Measurements from ENCODE around the gene FAM161B. TPM values are rescaled to one million over a fixed set of nuclear protein-coding genes. Genes with fewer than 3 reads are reported as not detected.
A peak's percentile ranks its signal among the peaks of the same experiment; 100 is the strongest.

Gene FAM161B
- total and polyA plus RNA-seq, 2 of the 13 experiments (the other 11 are each of a cell fraction or from before 2014, with no cell fraction given), result 1.6 to 2.0 TPM

DNA sequence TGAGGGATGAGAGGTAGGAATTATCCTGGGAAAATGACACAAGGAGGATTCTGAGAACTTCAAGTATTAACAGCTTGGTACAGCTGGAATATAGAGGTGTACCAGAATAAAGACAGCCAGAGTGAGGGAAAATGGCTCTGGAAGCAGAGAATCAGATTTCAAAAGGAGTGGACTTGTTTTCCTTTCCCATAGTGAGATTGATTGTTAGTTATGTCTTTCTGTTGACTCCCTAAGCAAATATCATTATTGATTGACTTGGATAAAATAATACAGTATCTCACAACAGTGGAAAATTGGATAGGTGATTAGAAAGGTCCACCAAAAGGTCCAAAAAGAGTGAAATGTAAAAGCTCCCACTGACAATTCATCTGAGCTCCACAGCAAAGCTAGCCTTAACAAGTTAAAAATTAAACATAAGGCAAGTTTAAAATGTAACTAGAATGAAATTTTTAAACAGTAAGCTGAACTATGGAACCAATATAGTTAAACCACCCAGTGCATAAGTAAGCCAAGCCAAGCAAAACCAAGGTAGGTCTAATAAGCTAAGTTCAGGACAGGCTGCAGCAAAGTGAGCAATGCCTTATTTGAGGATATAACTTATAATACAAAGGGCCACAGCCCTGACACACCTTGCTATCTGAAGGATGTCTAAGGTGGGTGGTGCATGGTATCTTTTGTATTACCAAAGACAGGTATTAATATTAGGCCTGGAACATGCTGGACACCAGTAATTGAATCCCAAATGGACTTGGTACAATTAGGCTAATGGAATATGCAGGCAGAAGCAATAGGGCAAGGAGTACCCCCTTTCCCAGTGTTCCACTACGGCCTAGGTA lies 47.4 kb upstream of the FAM161B start (continued):
- TF ChIP-seq, protein P1, sequence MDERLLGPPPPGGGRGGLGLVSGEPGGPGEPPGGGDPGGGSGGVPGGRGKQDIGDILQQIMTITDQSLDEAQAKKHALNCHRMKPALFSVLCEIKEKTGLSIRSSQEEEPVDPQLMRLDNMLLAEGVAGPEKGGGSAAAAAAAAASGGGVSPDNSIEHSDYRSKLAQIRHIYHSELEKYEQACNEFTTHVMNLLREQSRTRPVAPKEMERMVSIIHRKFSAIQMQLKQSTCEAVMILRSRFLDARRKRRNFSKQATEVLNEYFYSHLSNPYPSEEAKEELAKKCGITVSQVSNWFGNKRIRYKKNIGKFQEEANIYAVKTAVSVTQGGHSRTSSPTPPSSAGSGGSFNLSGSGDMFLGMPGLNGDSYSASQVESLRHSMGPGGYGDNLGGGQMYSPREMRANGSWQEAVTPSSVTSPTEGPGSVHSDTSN (CRISPR knock-in tag; IDR thresholded peaks at IDR 0.05), result no peak
- TF ChIP-seq, protein P2, sequence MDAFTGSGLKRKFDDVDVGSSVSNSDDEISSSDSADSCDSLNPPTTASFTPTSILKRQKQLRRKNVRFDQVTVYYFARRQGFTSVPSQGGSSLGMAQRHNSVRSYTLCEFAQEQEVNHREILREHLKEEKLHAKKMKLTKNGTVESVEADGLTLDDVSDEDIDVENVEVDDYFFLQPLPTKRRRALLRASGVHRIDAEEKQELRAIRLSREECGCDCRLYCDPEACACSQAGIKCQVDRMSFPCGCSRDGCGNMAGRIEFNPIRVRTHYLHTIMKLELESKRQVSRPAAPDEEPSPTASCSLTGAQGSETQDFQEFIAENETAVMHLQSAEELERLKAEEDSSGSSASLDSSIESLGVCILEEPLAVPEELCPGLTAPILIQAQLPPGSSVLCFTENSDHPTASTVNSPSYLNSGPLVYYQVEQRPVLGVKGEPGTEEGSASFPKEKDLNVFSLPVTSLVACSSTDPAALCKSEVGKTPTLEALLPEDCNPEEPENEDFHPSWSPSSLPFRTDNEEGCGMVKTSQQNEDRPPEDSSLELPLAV (CRISPR knock-in tag; conservative IDR thresholded peaks at IDR 0.05; ENCODE audit: low read depth), result no peak
- TF ChIP-seq KDM1A (CRISPR knock-in tag; IDR thresholded peaks at IDR 0.05) (no peak), HOXD1 (CRISPR knock-in tag; IDR thresholded peaks at IDR 0.05) (peak; percentile 11), ZFX (CRISPR knock-in tag; IDR thresholded peaks at IDR 0.05; ENCODE audit: low read depth) (0 out of 2 replicates have a peak, but pooled peaks have one; percentile 39), ZNF891 (CRISPR knock-in tag; IDR thresholded peaks at IDR 0.05) (no peak), POLR2A (IDR thresholded peaks at IDR 0.05; ENCODE audit: insufficient read depth in 1 of 2, low read depth in 2 of 2, low read length in 2 of 2) (peak; percentile 61 to 70)
- TF ChIP-seq, protein P3, sequence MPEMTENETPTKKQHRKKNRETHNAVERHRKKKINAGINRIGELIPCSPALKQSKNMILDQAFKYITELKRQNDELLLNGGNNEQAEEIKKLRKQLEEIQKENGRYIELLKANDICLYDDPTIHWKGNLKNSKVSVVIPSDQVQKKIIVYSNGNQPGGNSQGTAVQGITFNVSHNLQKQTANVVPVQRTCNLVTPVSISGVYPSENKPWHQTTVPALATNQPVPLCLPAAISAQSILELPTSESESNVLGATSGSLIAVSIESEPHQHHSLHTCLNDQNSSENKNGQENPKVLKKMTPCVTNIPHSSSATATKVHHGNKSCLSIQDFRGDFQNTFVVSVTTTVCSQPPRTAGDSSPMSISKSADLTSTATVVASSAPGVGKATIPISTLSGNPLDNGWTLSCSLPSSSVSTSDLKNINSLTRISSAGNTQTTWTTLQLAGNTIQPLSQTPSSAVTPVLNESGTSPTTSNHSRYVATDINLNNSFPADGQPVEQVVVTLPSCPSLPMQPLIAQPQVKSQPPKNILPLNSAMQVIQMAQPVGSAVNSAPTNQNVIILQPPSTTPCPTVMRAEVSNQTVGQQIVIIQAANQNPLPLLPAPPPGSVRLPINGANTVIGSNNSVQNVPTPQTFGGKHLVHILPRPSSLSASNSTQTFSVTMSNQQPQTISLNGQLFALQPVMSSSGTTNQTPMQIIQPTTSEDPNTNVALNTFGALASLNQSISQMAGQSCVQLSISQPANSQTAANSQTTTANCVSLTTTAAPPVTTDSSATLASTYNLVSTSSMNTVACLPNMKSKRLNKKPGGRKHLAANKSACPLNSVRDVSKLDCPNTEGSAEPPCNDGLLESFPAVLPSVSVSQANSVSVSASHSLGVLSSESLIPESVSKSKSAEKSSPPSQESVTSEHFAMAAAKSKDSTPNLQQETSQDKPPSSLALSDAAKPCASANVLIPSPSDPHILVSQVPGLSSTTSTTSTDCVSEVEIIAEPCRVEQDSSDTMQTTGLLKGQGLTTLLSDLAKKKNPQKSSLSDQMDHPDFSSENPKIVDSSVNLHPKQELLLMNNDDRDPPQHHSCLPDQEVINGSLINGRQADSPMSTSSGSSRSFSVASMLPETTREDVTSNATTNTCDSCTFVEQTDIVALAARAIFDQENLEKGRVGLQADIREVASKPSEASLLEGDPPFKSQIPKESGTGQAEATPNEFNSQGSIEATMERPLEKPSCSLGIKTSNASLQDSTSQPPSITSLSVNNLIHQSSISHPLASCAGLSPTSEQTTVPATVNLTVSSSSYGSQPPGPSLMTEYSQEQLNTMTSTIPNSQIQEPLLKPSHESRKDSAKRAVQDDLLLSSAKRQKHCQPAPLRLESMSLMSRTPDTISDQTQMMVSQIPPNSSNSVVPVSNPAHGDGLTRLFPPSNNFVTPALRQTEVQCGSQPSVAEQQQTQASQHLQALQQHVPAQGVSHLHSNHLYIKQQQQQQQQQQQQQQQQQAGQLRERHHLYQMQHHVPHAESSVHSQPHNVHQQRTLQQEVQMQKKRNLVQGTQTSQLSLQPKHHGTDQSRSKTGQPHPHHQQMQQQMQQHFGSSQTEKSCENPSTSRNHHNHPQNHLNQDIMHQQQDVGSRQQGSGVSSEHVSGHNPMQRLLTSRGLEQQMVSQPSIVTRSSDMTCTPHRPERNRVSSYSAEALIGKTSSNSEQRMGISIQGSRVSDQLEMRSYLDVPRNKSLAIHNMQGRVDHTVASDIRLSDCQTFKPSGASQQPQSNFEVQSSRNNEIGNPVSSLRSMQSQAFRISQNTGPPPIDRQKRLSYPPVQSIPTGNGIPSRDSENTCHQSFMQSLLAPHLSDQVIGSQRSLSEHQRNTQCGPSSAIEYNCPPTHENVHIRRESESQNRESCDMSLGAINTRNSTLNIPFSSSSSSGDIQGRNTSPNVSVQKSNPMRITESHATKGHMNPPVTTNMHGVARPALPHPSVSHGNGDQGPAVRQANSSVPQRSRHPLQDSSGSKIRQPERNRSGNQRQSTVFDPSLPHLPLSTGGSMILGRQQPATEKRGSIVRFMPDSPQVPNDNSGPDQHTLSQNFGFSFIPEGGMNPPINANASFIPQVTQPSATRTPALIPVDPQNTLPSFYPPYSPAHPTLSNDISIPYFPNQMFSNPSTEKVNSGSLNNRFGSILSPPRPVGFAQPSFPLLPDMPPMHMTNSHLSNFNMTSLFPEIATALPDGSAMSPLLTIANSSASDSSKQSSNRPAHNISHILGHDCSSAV (CRISPR knock-in tag; IDR thresholded peaks at IDR 0.05; ENCODE audit: borderline replicate concordance), result no peak
- TF ChIP-seq, protein P4, sequence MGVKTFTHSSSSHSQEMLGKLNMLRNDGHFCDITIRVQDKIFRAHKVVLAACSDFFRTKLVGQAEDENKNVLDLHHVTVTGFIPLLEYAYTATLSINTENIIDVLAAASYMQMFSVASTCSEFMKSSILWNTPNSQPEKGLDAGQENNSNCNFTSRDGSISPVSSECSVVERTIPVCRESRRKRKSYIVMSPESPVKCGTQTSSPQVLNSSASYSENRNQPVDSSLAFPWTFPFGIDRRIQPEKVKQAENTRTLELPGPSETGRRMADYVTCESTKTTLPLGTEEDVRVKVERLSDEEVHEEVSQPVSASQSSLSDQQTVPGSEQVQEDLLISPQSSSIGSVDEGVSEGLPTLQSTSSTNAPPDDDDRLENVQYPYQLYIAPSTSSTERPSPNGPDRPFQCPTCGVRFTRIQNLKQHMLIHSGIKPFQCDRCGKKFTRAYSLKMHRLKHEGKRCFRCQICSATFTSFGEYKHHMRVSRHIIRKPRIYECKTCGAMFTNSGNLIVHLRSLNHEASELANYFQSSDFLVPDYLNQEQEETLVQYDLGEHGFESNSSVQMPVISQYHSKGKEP (CRISPR knock-in tag; IDR thresholded peaks at IDR 0.05), result no peak
- TF ChIP-seq, protein P5, sequence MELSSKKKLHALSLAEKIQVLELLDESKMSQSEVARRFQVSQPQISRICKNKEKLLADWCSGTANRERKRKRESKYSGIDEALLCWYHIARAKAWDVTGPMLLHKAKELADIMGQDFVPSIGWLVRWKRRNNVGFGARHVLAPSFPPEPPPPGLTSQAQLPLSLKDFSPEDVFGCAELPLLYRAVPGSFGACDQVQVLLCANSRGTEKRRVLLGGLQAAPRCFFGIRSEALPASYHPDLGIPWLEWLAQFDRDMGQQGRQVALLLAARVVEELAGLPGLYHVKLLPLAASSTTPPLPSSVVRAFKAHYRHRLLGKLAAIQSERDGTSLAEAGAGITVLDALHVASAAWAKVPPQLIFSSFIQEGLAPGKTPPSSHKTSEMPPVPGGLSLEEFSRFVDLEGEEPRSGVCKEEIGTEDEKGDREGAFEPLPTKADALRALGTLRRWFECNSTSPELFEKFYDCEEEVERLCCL (CRISPR knock-in tag; IDR thresholded peaks at IDR 0.05; ENCODE audit: borderline replicate concordance), result no peak
- TF ChIP-seq, protein P6, sequence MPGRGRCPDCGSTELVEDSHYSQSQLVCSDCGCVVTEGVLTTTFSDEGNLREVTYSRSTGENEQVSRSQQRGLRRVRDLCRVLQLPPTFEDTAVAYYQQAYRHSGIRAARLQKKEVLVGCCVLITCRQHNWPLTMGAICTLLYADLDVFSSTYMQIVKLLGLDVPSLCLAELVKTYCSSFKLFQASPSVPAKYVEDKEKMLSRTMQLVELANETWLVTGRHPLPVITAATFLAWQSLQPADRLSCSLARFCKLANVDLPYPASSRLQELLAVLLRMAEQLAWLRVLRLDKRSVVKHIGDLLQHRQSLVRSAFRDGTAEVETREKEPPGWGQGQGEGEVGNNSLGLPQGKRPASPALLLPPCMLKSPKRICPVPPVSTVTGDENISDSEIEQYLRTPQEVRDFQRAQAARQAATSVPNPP (CRISPR knock-in tag; IDR thresholded peaks at IDR 0.05), result no peak
- TF ChIP-seq, protein P7, sequence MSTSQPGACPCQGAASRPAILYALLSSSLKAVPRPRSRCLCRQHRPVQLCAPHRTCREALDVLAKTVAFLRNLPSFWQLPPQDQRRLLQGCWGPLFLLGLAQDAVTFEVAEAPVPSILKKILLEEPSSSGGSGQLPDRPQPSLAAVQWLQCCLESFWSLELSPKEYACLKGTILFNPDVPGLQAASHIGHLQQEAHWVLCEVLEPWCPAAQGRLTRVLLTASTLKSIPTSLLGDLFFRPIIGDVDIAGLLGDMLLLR (CRISPR knock-in tag; IDR thresholded peaks at IDR 0.05), result no peak

Data from HepG2 (cell line).